Measurements from ENCODE around the gene LGALS8.

The LGALS8 gene

DNA sequence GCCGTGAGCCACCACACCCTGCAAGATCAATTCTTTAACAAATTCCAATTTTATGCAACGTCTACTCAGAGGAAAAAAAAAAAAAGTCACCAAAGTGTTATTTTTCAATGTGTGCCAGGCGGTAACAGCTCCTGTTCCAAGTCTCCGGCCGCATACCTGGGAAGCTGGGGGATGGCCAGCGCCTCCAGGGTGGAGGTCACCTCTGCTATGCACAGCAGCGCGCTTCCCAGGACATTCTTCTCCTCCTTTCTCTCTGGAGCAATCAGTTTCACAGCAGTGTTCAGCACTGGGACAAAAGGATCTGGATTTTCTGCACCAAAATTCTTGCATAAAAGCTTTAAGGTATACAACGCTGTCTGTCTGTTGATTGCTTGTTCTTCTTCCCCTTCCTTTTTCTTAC lies 34.3 kb downstream of the LGALS8 start:
- Histone ChIP-seq H3K36me3 (ENCODE audit: insufficient read depth, insufficient read length, low read length) (peaks cover 91% of the 10 kb centered on the region), H3K27me3 (ENCODE audit: insufficient read depth, insufficient read length) (no peaks in the 10 kb centered on the region), H3K9ac (ENCODE audit: insufficient read length, low read depth) (no peak overlapping the region), H3K4me1 (ENCODE audit: insufficient read depth, insufficient read length) (no peaks in the 10 kb centered on the region), H3K4me3 (ENCODE audit: insufficient read length, low read depth) (no peak overlapping the region), H3K9me3 (ENCODE audit: insufficient read depth, low read length) (no peaks in the 10 kb centered on the region)
- no peak for DNase-seq (ENCODE audit: low read depth, low spot score)
- TF ChIP-seq ZNF274 (IDR thresholded peaks at IDR 0.05; ENCODE audit: low read depth, low read length): no peak

DNA sequence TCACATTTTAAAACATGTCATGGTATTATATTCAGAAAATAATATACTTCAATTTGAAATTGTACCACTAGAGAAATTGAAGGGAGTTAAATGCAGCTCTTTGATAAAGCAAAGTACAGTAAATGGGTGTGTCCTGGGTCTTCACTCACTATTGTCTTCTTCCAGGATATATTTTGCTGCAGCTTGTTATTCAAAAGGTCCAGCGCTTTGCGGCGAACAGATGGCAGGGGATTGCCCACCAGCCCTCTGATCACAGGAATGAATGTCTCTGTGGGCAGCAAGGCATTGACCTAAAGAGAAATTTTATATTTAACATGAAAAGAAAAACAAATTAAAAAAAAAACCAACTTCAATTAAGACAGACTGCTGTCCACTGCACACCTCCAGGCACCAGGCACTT lies 35.1 kb downstream of the LGALS8 start:
- peaks cover 91% of the 10 kb centered on the region for H3K36me3 ChIP-seq (ENCODE audit: insufficient read depth, insufficient read length, low read length)
- TF ChIP-seq ZNF274 (IDR thresholded peaks at IDR 0.05; ENCODE audit: low read depth, low read length): no peak
- no peak for TF ChIP-seq YY1 (IDR thresholded peaks at IDR 0.05; ENCODE audit: insufficient read depth, insufficient read length)
- no peak for TF ChIP-seq SUZ12 (IDR thresholded peaks at IDR 0.05; ENCODE audit: extremely low read depth, insufficient read depth, insufficient read length)
- no peak overlapping the region for H3K4me3 ChIP-seq (ENCODE audit: insufficient read length, low read depth)

DNA sequence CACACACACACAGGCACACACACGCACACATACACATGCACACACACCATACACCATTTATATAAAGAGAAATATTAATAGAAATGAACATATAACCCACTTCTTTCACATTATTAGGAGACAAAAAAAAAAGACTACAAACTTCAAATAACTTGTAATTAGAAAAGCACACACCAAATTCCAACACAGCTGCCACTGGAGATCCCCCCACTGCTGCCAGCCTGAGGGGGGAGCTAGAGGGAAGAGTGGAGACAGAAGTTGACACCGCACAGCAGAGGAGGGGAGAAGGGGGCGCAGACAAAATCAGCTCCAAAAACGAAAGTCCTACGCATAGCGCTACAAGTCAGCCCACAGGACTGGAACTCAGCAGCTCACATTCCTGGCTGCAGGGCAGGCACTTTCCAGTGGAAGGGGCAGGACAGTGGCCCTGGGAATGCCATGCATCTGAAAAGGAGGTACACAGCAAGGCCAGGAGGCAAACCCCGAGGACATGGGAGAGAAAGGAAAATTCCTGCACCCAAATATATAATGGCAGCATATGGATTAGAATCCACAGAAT lies 36.5 kb downstream of the LGALS8 start:
- Histone ChIP-seq H3K9me3 (ENCODE audit: insufficient read depth, low read length) (no peaks in the 10 kb centered on the region), H3K4me1 (ENCODE audit: insufficient read depth, insufficient read length) (no peaks in the 10 kb centered on the region), H3K27me3 (ENCODE audit: insufficient read depth, insufficient read length) (no peaks in the 10 kb centered on the region), H3K36me3 (ENCODE audit: insufficient read depth, insufficient read length, low read length) (peaks cover 92% of the 10 kb centered on the region), H3K9ac (ENCODE audit: insufficient read length, low read depth) (no peak overlapping the region), H3K4me3 (ENCODE audit: insufficient read length, low read depth) (no peak overlapping the region)
- DNase-seq (ENCODE audit: low read depth, low spot score): no peak
- no peak for TF ChIP-seq ZNF274 (IDR thresholded peaks at IDR 0.05; ENCODE audit: low read depth, low read length)
- TF ChIP-seq SUZ12 (IDR thresholded peaks at IDR 0.05; ENCODE audit: extremely low read depth, insufficient read depth, insufficient read length): no peak
- no peak for TF ChIP-seq YY1 (IDR thresholded peaks at IDR 0.05; ENCODE audit: insufficient read depth, insufficient read length)

More for the DNA sequence above, 35.1 kb downstream of the LGALS8 start:
- Histone ChIP-seq H3K4me1 (ENCODE audit: insufficient read depth, insufficient read length) (no peaks in the 10 kb centered on the region), H3K9me3 (ENCODE audit: insufficient read depth, low read length) (no peaks in the 10 kb centered on the region), H3K9ac (ENCODE audit: insufficient read length, low read depth) (no peak overlapping the region), H3K27me3 (ENCODE audit: insufficient read depth, insufficient read length) (no peaks in the 10 kb centered on the region)
- no peak for DNase-seq (ENCODE audit: low read depth, low spot score)

DNA sequence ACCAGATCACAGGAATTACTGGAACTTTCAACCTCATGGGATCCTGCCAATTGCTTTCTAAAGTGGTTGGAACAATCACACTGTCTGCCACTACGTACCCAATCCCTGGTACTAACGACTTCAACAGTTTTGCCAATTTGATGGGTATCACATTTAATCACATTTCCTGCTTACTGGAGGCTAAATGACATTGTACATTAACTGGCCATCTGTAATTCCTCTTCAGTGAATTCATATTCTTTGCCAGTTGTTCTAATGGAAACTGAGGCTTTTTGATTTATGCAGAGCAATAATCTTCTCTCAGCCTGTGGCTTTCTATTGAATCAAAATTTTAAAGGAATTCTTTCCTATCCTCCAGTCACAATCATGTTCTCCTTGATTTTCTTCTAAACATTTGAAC lies 38.2 kb downstream of the LGALS8 start:
- Histone ChIP-seq H3K9me3 (ENCODE audit: insufficient read depth, low read length) (no peaks in the 10 kb centered on the region), H3K9ac (ENCODE audit: insufficient read length, low read depth) (no peak overlapping the region), H3K4me3 (ENCODE audit: insufficient read length, low read depth) (no peak overlapping the region), H3K4me1 (ENCODE audit: insufficient read depth, insufficient read length) (no peaks in the 10 kb centered on the region), H3K27me3 (ENCODE audit: insufficient read depth, insufficient read length) (no peaks in the 10 kb centered on the region), H3K36me3 (ENCODE audit: insufficient read depth, insufficient read length, low read length) (peaks cover 92% of the 10 kb centered on the region)
- TF ChIP-seq YY1 (IDR thresholded peaks at IDR 0.05; ENCODE audit: insufficient read depth, insufficient read length): no peak
- no peak for TF ChIP-seq SUZ12 (IDR thresholded peaks at IDR 0.05; ENCODE audit: extremely low read depth, insufficient read depth, insufficient read length)
- no peak for TF ChIP-seq ZNF274 (IDR thresholded peaks at IDR 0.05; ENCODE audit: low read depth, low read length)
- DNase-seq (ENCODE audit: low read depth, low spot score): no peak

DNA sequence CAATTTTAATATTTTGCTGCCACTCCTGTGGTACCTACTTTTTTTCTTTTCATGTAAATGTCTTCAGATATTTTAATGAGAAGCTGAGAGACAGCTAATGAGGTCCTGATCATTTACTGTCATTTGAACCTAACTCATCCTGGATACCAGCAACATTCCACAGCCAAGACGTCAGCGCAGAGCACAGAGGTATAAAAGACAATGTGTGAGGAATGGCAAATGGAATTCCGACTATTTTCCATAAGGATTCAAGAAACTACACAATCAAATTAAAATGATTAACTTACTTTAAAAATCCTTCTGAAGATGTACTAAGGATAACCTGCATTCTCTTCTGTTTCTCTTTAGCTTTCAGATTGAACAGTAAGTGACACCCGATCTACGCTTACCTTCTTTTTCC lies 41.7 kb downstream of the LGALS8 start:
- Histone ChIP-seq H3K9ac (ENCODE audit: insufficient read length, low read depth) (no peak overlapping the region), H3K9me3 (ENCODE audit: insufficient read depth, low read length) (no peaks in the 10 kb centered on the region), H3K4me3 (ENCODE audit: insufficient read length, low read depth) (no peak overlapping the region), H3K4me1 (ENCODE audit: insufficient read depth, insufficient read length) (no peaks in the 10 kb centered on the region), H3K36me3 (ENCODE audit: insufficient read depth, insufficient read length, low read length) (peaks cover 90% of the 10 kb centered on the region), H3K27me3 (ENCODE audit: insufficient read depth, insufficient read length) (no peaks in the 10 kb centered on the region)
- TF ChIP-seq SUZ12 (IDR thresholded peaks at IDR 0.05; ENCODE audit: extremely low read depth, insufficient read depth, insufficient read length) (no peak), ZNF274 (IDR thresholded peaks at IDR 0.05; ENCODE audit: low read depth, low read length) (no peak), YY1 (IDR thresholded peaks at IDR 0.05; ENCODE audit: insufficient read depth, insufficient read length) (no peak)
- DNase-seq (ENCODE audit: low read depth, low spot score): peak; percentile 43

DNA sequence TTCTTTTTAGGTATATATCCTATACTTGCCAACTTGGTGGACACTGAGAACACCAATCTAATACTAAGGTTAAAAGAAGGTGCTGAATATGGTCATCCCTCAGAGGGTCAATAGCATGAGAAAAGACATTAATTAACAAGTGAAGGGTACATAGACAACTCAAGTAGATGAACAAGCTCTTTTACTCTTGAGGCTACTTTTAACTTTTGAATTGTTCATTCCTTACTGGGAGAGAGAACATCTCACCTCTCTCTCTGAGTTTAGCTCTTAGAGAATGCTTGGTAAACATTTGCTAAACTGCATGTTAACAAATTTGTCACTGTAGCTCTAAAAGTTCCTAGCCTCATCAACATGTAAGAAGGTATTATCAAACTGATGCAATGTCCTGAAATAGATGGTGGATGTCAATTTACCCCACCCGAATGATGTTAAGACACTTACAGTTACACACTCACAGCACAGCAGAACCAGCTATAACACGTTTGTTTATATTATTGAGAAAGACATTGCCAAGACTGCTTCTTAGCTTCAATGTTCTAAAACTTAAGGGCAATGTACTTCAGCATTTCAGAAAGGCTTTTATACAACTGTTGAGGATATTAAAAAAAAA lies 44.6 kb downstream of the LGALS8 start:
- H3K9ac ChIP-seq (ENCODE audit: insufficient read length, low read depth): no peak overlapping the region
- H3K4me1 ChIP-seq (ENCODE audit: insufficient read depth, insufficient read length): no peaks in the 10 kb centered on the region
- H3K4me3 ChIP-seq (ENCODE audit: insufficient read length, low read depth): no peak overlapping the region
- peaks cover 96% of the 10 kb centered on the region for H3K36me3 ChIP-seq (ENCODE audit: insufficient read depth, insufficient read length, low read length)
- H3K27me3 ChIP-seq (ENCODE audit: insufficient read depth, insufficient read length): no peaks in the 10 kb centered on the region
- TF ChIP-seq ZNF274 (IDR thresholded peaks at IDR 0.05; ENCODE audit: low read depth, low read length): no peak
- no peak for TF ChIP-seq SUZ12 (IDR thresholded peaks at IDR 0.05; ENCODE audit: extremely low read depth, insufficient read depth, insufficient read length)
- no peak for TF ChIP-seq YY1 (IDR thresholded peaks at IDR 0.05; ENCODE audit: insufficient read depth, insufficient read length)
- no peak for DNase-seq (ENCODE audit: low read depth, low spot score)
- H3K9me3 ChIP-seq (ENCODE audit: insufficient read depth, low read length): no peaks in the 10 kb centered on the region

DNA sequence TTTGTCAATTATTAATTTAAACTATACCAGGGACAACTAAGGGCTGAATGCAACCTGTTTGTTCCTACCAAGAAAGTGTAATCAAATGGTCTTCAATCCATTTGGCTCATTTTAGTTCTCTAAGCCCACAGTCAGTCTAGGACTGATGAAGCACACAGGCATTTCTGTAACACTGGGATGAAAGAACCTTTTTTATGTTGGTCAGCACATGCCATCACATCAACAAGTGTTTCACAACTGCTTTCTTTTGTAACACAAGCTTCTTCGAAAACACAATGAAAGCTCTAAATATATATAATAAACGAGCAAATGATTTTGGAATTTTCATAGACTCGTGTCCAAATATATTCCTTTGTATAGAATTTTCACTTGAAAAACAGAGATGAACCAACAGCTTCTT lies 51.7 kb downstream of the LGALS8 start:
- no peak for TF ChIP-seq YY1 (IDR thresholded peaks at IDR 0.05; ENCODE audit: insufficient read depth, insufficient read length)
- no peak for TF ChIP-seq ZNF274 (IDR thresholded peaks at IDR 0.05; ENCODE audit: low read depth, low read length)
- no peak for TF ChIP-seq SUZ12 (IDR thresholded peaks at IDR 0.05; ENCODE audit: extremely low read depth, insufficient read depth, insufficient read length)
- H3K36me3 ChIP-seq (ENCODE audit: insufficient read depth, insufficient read length, low read length): peaks cover 94% of the 10 kb centered on the region

More for the DNA sequence above, 51.7 kb downstream of the LGALS8 start:
- Histone ChIP-seq H3K4me3 (ENCODE audit: insufficient read length, low read depth) (no peak overlapping the region), H3K9me3 (ENCODE audit: insufficient read depth, low read length) (no peaks in the 10 kb centered on the region), H3K27me3 (ENCODE audit: insufficient read depth, insufficient read length) (no peaks in the 10 kb centered on the region), H3K9ac (ENCODE audit: insufficient read length, low read depth) (no peak overlapping the region), H3K4me1 (ENCODE audit: insufficient read depth, insufficient read length) (no peaks in the 10 kb centered on the region)
- DNase-seq (ENCODE audit: low read depth, low spot score): no peak

Data from NT2/D1 (cell line).